Left ventricle myocardium inferior (tissue), 1 donor: Measurements from ENCODE around the gene KBTBD3. TPM values are rescaled to one million over a fixed set of nuclear protein-coding genes. Genes with fewer than 3 reads are reported as not detected.
A peak's percentile ranks its signal among the peaks of the same experiment; 100 is the strongest.

ENCODE experiments used
- DNase-seq: peaks from one replicate; pipeline ENCODE4 v3.0.0-alpha.2; 2020
- H3K27ac ChIP-seq: fragments of 200-600 bp; replicated peaks from 2 replicates; pipeline ENCODE4 v1.8.0; 2021
- H3K27me3 ChIP-seq: fragments of 200-600 bp; 2 replicates; pipeline ENCODE4 v1.8.0; 2021; ENCODE audit warnings: low read depth
- H3K36me3 ChIP-seq: fragments of 200-600 bp; 2 replicates; pipeline ENCODE4 v1.8.0; 2021
- H3K4me1 ChIP-seq: fragments of 200-600 bp; 2 replicates; pipeline ENCODE4 v1.8.0; 2021
- H3K4me3 ChIP-seq: fragments of 200-600 bp; 2 replicates; pipeline ENCODE4 v1.8.0; 2021; ENCODE audit warnings: mild to moderate bottlenecking, moderate library complexity
- H3K9me3 ChIP-seq: fragments of 200-600 bp; replicated peaks from 2 replicates; pipeline ENCODE4 v1.8.0; 2021
- intact Hi-C: fragments of 100-400 bp; cut with micrococcal nuclease; formaldehyde crosslinking; loops from one replicate; pipeline ENCODE4 v1.11.0; 2022
- long read RNA-seq: library from polyadenylated mRNA; unstranded; transcript quantifications from one replicate; pipeline ENCODE4 v2.0.0, GENCODE V29; 2021
- total RNA-seq: library from RNA; stranded (reverse); fragmentation: NEBNext Ultra II Directional; extraction: Animal tissue kit (Norgen Biotek cat#: 25700); gene quantifications from one replicate; pipeline ENCODE4 v1.2.1, GENCODE V29; 2021
- TF ChIP-seq, protein P1 (sequence below): fragments of 200-600 bp; IDR thresholded peaks from 2 replicates; pipeline ENCODE4 v1.8.0; 2021; ENCODE audit warnings: antibody characterized with exemption, mild to moderate bottlenecking, borderline replicate concordance
- donor health status: DM: no; HTN: yes; CAD: no; lungs with severe emphysema.

Gene KBTBD3
- 13.8 TPM for total RNA-seq
- long read RNA-seq, transcript KBTBD3-205 (4 exons, 2,682 nt): major isoform, 8 of 14 reads
- long read RNA-seq, partial matches to known transcripts: 0 of 14 reads
- long read RNA-seq, other reads (novel, unspliced or antisense): 1 of 14 reads

DNA sequence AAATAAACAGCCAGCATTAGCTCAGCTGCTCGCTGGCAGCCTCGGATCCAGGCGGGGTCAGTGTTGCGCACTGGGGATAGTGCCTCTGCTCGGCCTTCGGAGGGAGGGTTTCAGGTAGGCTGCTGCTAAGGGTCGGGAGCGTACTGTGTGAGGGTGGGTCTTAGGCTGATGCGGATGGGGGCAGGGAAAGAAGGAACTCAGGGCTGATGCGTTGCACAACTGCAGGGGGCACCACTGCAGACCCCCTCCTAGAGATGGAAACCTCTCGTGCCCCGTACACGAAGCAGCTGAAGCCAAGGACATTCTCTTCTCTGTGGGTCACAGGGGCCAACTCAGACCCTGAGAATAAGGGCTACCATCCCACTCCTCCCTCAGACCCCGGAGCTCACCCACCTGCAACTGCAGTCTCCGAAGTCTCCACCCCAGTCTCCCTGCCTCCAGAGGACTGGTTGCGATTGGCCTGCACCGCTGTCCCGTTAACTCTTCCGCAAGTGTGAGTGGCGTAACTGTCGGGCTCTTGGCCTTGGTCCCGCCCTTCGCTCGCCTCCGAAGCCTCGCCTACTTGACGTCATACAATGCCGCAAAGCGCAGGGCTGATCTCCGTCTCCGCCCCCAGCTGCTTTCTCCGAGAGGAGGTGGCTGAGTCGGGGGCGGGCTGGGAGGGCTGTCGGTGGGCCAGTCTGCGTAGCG lies at the start of gene KBTBD3:
KBTBD3 (minus strand) TSS at position 429 of the 690 bp plus-strand sequence. CDS start 18,250 bp downstream, outside the sequence.
- DNase-seq: peak; percentile 99
- Histone ChIP-seq H3K4me3 (peak within 1 kb of the TSS; percentile 84), H3K27me3 (no peaks in the 10 kb centered on the region), H3K36me3 (peaks cover 25% of the 10 kb centered on the region), H3K4me1 (peaks cover 67% of the 10 kb centered on the region), H3K27ac (peak within 1 kb of the TSS; percentile 94), H3K9me3 (no peaks in the 10 kb centered on the region)
- TF ChIP-seq, protein P1, sequence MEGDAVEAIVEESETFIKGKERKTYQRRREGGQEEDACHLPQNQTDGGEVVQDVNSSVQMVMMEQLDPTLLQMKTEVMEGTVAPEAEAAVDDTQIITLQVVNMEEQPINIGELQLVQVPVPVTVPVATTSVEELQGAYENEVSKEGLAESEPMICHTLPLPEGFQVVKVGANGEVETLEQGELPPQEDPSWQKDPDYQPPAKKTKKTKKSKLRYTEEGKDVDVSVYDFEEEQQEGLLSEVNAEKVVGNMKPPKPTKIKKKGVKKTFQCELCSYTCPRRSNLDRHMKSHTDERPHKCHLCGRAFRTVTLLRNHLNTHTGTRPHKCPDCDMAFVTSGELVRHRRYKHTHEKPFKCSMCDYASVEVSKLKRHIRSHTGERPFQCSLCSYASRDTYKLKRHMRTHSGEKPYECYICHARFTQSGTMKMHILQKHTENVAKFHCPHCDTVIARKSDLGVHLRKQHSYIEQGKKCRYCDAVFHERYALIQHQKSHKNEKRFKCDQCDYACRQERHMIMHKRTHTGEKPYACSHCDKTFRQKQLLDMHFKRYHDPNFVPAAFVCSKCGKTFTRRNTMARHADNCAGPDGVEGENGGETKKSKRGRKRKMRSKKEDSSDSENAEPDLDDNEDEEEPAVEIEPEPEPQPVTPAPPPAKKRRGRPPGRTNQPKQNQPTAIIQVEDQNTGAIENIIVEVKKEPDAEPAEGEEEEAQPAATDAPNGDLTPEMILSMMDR: peak; percentile 36
- intact Hi-C loops: no loop called here

DNA sequence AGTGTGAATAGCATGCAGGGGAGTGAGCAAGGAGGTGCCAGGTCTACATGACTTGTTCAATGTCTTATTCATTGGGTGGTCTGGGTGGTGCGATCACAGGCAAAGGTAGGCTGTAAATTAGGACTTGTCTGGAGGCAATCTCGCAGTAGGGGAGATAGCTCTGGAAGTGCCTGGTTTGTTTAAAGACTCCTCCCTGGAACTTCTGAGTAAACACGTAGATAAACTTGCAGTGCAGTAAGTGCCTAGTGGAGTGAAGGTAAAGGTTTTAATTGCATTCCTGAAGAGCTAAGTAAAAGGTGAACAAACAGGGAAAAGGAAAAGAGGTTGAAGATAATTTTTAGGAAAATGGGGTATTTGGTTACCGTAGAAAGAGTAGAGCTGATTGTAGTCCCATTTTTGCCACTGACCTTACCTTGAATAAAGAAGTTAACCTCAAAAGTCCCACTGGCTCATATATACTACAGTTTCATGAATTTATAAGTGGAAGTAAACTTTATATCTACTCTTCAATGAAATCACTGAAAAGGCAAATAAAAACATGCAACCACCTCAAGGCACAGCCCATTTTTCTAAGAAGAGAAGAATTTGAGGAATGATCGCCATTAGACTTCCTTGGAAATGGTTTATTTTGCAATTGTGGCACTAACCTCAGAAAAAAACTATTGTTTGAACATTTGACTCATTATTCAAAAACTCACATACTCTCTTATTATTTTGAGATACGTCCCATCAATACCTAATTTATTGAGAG lies 44.6 kb upstream of the KBTBD3 start:
- Histone ChIP-seq H3K27me3 (no peaks in the 10 kb centered on the region), H3K27ac (no peak overlapping the region), H3K9me3 (no peaks in the 10 kb centered on the region), H3K4me3 (no peak overlapping the region), H3K4me1 (no peaks in the 10 kb centered on the region), H3K36me3 (no peaks in the 10 kb centered on the region)
- intact Hi-C loops: no loop called here
- DNase-seq: no peak
- TF ChIP-seq, protein P1: no peak

- no peaks in the 10 kb centered on the region for H3K27me3 ChIP-seq
- no peak overlapping the region for H3K4me3 ChIP-seq
- DNase-seq: no peak
- no peaks in the 10 kb centered on the region for H3K36me3 ChIP-seq
- intact Hi-C loops: no loop called here
- H3K9me3 ChIP-seq: no peaks in the 10 kb centered on the region
- H3K4me1 ChIP-seq: no peaks in the 10 kb centered on the region
- H3K27ac ChIP-seq: no peak overlapping the region
- TF ChIP-seq, protein P1: no peak
These were observed 28.8 kb upstream of the KBTBD3 start for GRCh38 chr11:106105986-106106385.

GRCh38 chr11:106101819-106102218 lies 24.7 kb upstream of the KBTBD3 start:
- peaks cover 22% of the 10 kb centered on the region for H3K36me3 ChIP-seq
- no peak overlapping the region for H3K27ac ChIP-seq
- no peak overlapping the region for H3K4me3 ChIP-seq
- TF ChIP-seq, protein P1: no peak
- no peaks in the 10 kb centered on the region for H3K4me1 ChIP-seq
- no peaks in the 10 kb centered on the region for H3K27me3 ChIP-seq
- no peak for DNase-seq
- no peaks in the 10 kb centered on the region for H3K9me3 ChIP-seq
- intact Hi-C loops: no loop called here

DNA sequence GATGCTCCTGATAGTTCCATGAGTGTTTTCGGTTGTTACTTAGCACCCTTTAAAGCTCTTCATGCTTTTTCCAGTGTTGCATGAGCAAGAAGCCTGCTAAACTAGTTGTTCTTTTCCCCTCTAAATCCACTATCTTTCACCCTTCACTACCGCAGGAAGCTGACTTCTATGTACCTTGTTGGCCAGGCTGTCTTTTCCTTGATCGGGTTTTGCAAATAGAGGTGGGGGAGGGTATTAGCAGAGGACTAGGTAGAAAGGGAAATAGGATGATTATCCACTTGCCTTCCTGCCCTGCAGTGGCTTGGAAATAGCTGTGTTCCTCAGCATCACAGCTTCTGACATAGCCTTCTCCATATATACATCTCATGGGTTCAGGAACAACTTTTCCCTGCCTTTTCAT lies 24.2 kb upstream of the KBTBD3 start:
- no peaks in the 10 kb centered on the region for H3K27me3 ChIP-seq
- TF ChIP-seq, protein P1: no peak
- no peak for DNase-seq

More for the DNA sequence above, 24.2 kb upstream of the KBTBD3 start:
- intact Hi-C loops: no loop called here
- H3K4me3 ChIP-seq: no peak overlapping the region
- peaks cover 27% of the 10 kb centered on the region for H3K36me3 ChIP-seq
- H3K27ac ChIP-seq: no peak overlapping the region
- no peaks in the 10 kb centered on the region for H3K4me1 ChIP-seq
- no peaks in the 10 kb centered on the region for H3K9me3 ChIP-seq
